Measurements from ENCODE around the gene GLT8D1. TPM values are rescaled to one million over a fixed set of nuclear protein-coding genes. Genes with fewer than 3 reads are reported as not detected.
A peak's percentile ranks its signal among the peaks of the same experiment; 100 is the strongest.

Gene GLT8D1
- total and polyA plus RNA-seq, 2 experiments from 2014 or later, result 30.0 to 40.8 TPM

DNA sequence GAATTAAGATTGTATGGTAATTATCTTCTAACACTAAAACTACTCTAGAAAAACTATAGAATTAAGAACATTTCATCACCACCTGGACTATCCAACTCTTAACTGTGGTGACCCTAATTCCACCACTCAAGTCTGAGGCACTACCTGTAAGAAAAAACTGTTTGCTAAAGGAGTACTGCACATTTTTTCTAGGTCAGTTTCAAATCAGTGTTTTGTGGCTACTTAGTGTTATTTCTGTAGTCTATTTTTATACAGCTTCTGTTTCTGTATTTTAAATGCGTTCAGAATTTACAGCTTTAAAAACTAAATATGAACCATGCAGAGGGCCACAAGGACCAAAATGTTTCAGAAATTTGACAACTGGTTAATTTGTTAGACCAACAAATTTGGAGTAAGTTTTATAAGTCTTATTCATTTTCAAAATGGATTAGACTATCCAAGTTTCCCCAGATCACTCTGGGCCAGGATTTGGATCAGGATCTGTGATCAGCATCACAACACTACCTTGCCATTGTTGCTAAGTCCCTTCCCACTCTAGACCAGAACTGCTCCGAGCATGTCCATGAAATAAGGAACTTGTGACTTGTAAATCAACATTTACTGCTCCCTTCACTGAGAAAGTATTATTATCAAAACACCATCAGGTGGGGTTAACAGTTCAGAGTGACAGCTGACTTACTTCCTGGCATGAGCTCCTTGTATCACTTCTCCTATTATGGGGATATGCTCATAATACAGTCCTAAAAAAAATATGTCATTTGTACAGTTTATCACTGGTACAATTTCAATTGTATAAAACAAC lies 8.6 kb downstream of the GLT8D1 start:
- H3K27ac Mint-ChIP-seq, result no peak overlapping the region
- Histone ChIP-seq H3K4me2 (no peak overlapping the region), H3K79me2 (replicated peaks; ENCODE audit: insufficient read depth) (peaks cover 3% of the 10 kb centered on the region), H3K27me3 (ENCODE audit: insufficient read depth) (no peaks in the 10 kb centered on the region), H2AFZ (no peak overlapping the region), H3F3A (replicated peaks; ENCODE audit: low read depth) (peaks cover 52% of the 10 kb centered on the region), H3K36me3 (ENCODE audit: insufficient read depth) (peaks cover 45% of the 10 kb centered on the region), H4K20me1 (replicated peaks; ENCODE audit: insufficient read depth) (peaks cover 45% of the 10 kb centered on the region), H3K9me2 (ENCODE audit: insufficient read depth) (no peaks in the 10 kb centered on the region), H3K27ac (ENCODE audit: low read depth) (peak overlapping the region; percentile 75), H3K4me1 (ENCODE audit: insufficient read depth) (no peaks in the 10 kb centered on the region), H3K4me3 (no peak overlapping the region)
- ATAC-seq, result no peak
- H3K4me1 Mint-ChIP-seq, result no peaks in the 10 kb centered on the region
- peaks cover 54% of the 10 kb centered on the region for H3K36me3 Mint-ChIP-seq (ENCODE audit: low read depth)
- TF ChIP-seq, protein P1, sequence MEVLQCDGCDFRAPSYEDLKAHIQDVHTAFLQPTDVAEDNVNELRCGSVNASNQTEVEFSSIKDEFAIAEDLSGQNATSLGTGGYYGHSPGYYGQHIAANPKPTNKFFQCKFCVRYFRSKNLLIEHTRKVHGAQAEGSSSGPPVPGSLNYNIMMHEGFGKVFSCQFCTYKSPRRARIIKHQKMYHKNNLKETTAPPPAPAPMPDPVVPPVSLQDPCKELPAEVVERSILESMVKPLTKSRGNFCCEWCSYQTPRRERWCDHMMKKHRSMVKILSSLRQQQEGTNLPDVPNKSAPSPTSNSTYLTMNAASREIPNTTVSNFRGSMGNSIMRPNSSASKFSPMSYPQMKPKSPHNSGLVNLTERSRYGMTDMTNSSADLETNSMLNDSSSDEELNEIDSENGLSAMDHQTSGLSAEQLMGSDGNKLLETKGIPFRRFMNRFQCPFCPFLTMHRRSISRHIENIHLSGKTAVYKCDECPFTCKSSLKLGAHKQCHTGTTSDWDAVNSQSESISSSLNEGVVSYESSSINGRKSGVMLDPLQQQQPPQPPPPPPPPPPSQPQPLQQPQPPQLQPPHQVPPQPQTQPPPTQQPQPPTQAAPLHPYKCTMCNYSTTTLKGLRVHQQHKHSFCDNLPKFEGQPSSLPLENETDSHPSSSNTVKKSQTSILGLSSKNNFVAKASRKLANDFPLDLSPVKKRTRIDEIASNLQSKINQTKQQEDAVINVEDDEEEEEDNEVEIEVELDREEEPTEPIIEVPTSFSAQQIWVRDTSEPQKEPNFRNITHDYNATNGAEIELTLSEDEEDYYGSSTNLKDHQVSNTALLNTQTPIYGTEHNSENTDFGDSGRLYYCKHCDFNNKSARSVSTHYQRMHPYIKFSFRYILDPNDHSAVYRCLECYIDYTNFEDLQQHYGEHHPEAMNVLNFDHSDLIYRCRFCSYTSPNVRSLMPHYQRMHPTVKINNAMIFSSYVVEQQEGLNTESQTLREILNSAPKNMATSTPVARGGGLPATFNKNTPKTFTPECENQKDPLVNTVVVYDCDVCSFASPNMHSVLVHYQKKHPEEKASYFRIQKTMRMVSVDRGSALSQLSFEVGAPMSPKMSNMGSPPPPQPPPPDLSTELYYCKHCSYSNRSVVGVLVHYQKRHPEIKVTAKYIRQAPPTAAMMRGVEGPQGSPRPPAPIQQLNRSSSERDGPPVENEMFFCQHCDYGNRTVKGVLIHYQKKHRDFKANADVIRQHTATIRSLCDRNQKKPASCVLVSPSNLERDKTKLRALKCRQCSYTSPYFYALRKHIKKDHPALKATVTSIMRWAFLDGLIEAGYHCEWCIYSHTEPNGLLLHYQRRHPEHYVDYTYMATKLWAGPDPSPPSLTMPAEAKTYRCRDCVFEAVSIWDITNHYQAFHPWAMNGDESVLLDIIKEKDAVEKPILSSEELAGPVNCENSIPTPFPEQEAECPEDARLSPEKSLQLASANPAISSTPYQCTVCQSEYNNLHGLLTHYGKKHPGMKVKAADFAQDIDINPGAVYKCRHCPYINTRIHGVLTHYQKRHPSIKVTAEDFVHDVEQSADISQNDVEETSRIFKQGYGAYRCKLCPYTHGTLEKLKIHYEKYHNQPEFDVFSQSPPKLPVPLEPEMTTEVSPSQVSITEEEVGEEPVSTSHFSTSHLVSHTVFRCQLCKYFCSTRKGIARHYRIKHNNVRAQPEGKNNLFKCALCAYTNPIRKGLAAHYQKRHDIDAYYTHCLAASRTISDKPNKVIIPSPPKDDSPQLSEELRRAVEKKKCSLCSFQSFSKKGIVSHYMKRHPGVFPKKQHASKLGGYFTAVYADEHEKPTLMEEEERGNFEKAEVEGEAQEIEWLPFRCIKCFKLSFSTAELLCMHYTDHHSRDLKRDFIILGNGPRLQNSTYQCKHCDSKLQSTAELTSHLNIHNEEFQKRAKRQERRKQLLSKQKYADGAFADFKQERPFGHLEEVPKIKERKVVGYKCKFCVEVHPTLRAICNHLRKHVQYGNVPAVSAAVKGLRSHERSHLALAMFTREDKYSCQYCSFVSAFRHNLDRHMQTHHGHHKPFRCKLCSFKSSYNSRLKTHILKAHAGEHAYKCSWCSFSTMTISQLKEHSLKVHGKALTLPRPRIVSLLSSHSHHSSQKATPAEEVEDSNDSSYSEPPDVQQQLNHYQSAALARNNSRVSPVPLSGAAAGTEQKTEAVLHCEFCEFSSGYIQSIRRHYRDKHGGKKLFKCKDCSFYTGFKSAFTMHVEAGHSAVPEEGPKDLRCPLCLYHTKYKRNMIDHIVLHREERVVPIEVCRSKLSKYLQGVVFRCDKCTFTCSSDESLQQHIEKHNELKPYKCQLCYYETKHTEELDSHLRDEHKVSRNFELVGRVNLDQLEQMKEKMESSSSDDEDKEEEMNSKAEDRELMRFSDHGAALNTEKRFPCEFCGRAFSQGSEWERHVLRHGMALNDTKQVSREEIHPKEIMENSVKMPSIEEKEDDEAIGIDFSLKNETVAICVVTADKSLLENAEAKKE (CRISPR knock-in tag; IDR thresholded peaks at IDR 0.05), result no peak
- no peak for TF ChIP-seq NANOG (IDR thresholded peaks at IDR 0.05; ENCODE audit: borderline replicate concordance)
- TF ChIP-seq EZH2phosphoT487 (IDR thresholded peaks at IDR 0.05; ENCODE audit: unreplicated experiment), result no peak
- TF ChIP-seq EZH2 (IDR thresholded peaks at IDR 0.05; ENCODE audit: low read depth, unreplicated experiment), result no peak
- no peak for TF ChIP-seq ZNF114 (CRISPR knock-in tag; IDR thresholded peaks at IDR 0.05)
- TF ChIP-seq STAT1 (IDR thresholded peaks at IDR 0.05; ENCODE audit: unreplicated experiment), result no peak
- TF ChIP-seq ZNF331 (CRISPR knock-in tag; IDR thresholded peaks at IDR 0.05; ENCODE audit: low read depth), result no peak
- DNase-seq (ENCODE audit: low spot score), result no peak
- no peaks in the 10 kb centered on the region for H3K9me3 Mint-ChIP-seq
- peaks cover 2% of the 10 kb centered on the region for H3K27me3 Mint-ChIP-seq (ENCODE audit: insufficient read depth, low read depth, poor library complexity)
- no peak overlapping the region for H3K4me3 Mint-ChIP-seq

Data from GM23338 (cell line).